Activated CD4-positive, alpha-beta T cell treated with anti-CD3 and anti-CD28 coated beads, Interleukin-2, amount 10 ng/mL, durations not matched to agents 7 days and 5 days (primary cell): ENCODE data around the gene DSCAM. TPM values are rescaled to one million over a fixed set of nuclear protein-coding genes. Genes with fewer than 3 reads are reported as not detected.

Experiments
- CTCF ChIA-PET: fragments of 350-600 bp; sonication (Branson Sonifier 250); formaldehyde crosslinking; loops from one replicate; lab custom pipeline; 2021; ENCODE audit warnings: antibody characterized with exemption; lab: Charles Lee
- POLR2A ChIA-PET: fragments of 350-600 bp; sonication (Branson Sonifier 250); formaldehyde crosslinking; loops from one replicate; lab custom pipeline; 2021; ENCODE audit warnings: antibody characterized with exemption; lab: Charles Lee
- DNase-seq: peaks from one replicate; pipeline ENCODE4 v3.0.0-alpha.2; 2020
- H3K27ac Mint-ChIP-seq: one replicate; pipeline ENCODE4 v1.8.0; 2021; ENCODE audit warnings: mild to moderate bottlenecking, moderate library complexity, mixed read lengths
- H3K27me3 Mint-ChIP-seq: one replicate; pipeline ENCODE4 v1.8.0; 2021; ENCODE audit warnings: mixed read lengths
- H3K36me3 Mint-ChIP-seq: one replicate; pipeline ENCODE4 v1.8.0; 2021; ENCODE audit warnings: low read depth, mixed read lengths
- H3K4me1 Mint-ChIP-seq: one replicate; pipeline ENCODE4 v1.8.0; 2021; ENCODE audit warnings: mixed read lengths
- H3K4me3 Mint-ChIP-seq: one replicate; pipeline ENCODE4 v1.8.0; 2021; ENCODE audit warnings: mild to moderate bottlenecking, moderate library complexity, mixed read lengths
- H3K9me3 Mint-ChIP-seq: one replicate; pipeline ENCODE4 v1.8.0; 2021; ENCODE audit warnings: mixed read lengths
- total RNA-seq, 2 experiments: library from RNA; stranded (reverse); gene quantifications; one replicate each; pipeline ENCODE4 v1.2.3, GENCODE V29; 2021

DSCAM gene
- total RNA-seq, 2 experiments from 2014 or later, result not detected

DNA sequence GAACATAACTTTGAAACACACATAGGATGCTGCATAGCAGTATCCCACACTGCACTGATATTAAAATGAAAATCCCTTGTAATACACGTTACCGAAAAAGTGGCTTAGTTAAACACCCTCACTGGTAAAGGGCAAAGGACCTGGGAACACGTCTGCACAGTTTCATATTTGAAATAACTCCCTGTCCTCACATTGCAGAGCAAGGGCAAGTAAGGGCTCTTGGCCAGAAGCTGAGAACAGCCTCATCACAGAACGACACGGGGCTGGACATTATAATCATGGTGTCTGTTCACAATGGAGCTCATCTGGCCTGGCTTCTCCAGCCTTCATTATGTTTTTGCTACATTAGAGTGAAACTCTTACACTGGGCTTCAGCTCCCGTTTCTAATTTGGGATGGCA is 772.8 kb downstream of the DSCAM start:
- H3K9me3 Mint-ChIP-seq, result no peaks in the 10 kb centered on the region
- H3K36me3 Mint-ChIP-seq, result no peaks in the 10 kb centered on the region
- DNase-seq, result no peak
- ChIA-PET CTCF (no interaction called here), POLR2A (no interaction called here)
- H3K4me3 Mint-ChIP-seq, result no peak overlapping the region
- no peaks in the 10 kb centered on the region for H3K4me1 Mint-ChIP-seq
- no peak overlapping the region for H3K27ac Mint-ChIP-seq
- no peaks in the 10 kb centered on the region for H3K27me3 Mint-ChIP-seq

DNA sequence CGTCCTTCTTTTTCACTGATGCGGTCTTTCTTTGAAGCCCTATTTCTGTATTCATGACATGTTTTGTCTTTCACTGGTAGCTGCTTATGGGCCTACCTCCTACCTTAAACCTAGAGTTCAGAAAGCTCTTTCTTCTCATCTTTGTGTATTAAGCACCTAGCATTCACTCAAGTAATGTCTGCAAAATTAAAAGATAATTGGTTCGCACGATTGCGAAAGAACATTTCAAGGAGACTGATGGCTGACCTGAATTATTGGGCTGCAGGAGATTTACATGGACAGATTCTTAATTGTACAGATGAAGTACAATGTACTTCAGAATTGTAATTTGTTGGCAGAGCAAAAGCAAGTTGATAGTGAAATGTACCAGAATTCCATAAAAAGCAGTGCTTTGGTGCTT is 773.3 kb downstream of the DSCAM start:
- no peak overlapping the region for H3K4me3 Mint-ChIP-seq
- no peaks in the 10 kb centered on the region for H3K36me3 Mint-ChIP-seq
- CTCF ChIA-PET, result no interaction called here
- H3K27me3 Mint-ChIP-seq, result no peaks in the 10 kb centered on the region
- POLR2A ChIA-PET, result no interaction called here
- H3K27ac Mint-ChIP-seq, result no peak overlapping the region
- no peaks in the 10 kb centered on the region for H3K9me3 Mint-ChIP-seq
- DNase-seq, result no peak
- no peaks in the 10 kb centered on the region for H3K4me1 Mint-ChIP-seq

- CTCF ChIA-PET, result no interaction called here
Measured at GRCh38 chr21:40070871-40071270, 776.1 kb downstream of the DSCAM start.

DNA sequence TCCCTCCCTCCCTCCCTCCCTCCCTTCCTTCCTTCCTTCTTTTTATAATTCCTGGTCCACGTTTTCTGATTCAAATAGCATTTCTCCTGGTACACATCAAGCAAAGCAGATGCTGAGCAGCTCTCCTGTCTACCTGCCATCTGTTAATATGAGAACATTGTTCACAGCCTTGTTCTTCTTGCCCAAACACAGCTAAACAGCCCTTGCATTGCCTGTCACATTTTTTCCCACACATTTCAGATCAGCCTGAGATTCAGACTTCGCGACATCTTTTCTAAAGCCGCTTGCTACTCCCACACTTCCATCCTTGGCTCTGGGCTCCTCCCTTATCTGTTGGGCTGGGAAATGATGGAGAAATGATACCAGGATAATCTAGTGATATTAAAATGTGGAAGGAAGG is 779.2 kb downstream of the DSCAM start:
- Mint-ChIP-seq H3K36me3 (no peaks in the 10 kb centered on the region), H3K4me1 (no peaks in the 10 kb centered on the region), H3K27me3 (no peaks in the 10 kb centered on the region), H3K27ac (no peak overlapping the region), H3K4me3 (no peak overlapping the region), H3K9me3 (no peaks in the 10 kb centered on the region)
- ChIA-PET POLR2A (no interaction called here), CTCF (no interaction called here)
- no peak for DNase-seq

More at GRCh38 chr21:40070871-40071270, 776.1 kb downstream of the DSCAM start:
- no peak overlapping the region for H3K4me3 Mint-ChIP-seq
- POLR2A ChIA-PET, result no interaction called here
- no peak for DNase-seq
- H3K4me1 Mint-ChIP-seq, result no peaks in the 10 kb centered on the region
- no peaks in the 10 kb centered on the region for H3K27me3 Mint-ChIP-seq
- no peaks in the 10 kb centered on the region for H3K9me3 Mint-ChIP-seq
- H3K36me3 Mint-ChIP-seq, result no peaks in the 10 kb centered on the region
- H3K27ac Mint-ChIP-seq, result no peak overlapping the region

GRCh38 chr21:40066221-40066620 is 780.7 kb downstream of the DSCAM start:
- Mint-ChIP-seq H3K36me3 (no peaks in the 10 kb centered on the region), H3K4me3 (no peak overlapping the region), H3K27me3 (no peaks in the 10 kb centered on the region), H3K9me3 (peaks cover 3% of the 10 kb centered on the region), H3K27ac (no peak overlapping the region), H3K4me1 (no peaks in the 10 kb centered on the region)
- DNase-seq, result no peak
- ChIA-PET CTCF (no interaction called here), POLR2A (no interaction called here)

- H3K27ac Mint-ChIP-seq, result no peak overlapping the region
- no peak for DNase-seq
- no peaks in the 10 kb centered on the region for H3K36me3 Mint-ChIP-seq
- ChIA-PET CTCF (no interaction called here), POLR2A (no interaction called here)
- no peaks in the 10 kb centered on the region for H3K27me3 Mint-ChIP-seq
- H3K4me3 Mint-ChIP-seq, result no peak overlapping the region
- peaks cover 3% of the 10 kb centered on the region for H3K9me3 Mint-ChIP-seq
- no peaks in the 10 kb centered on the region for H3K4me1 Mint-ChIP-seq
Measured at GRCh38 chr21:40060083-40060677, 786.8 kb downstream of the DSCAM start.

DNA sequence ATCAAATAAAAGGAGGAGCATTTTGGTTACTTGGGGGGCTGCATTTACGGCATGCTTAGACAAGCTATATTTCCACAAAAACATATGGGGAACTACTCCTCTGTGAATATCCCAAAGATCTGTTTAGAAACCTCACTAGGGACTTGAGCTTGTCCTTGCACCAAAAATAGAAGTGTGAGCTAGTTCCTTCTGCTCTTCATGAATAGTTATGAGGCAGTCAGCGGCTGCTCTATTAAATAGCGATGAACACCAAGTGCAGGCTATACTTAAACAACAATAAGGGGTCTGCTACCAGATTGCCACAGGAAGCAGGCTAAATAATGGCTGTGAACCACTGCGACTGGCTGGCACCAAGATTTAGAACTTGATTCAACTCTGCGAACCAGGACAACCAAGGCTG is 789.6 kb downstream of the DSCAM start:
- ChIA-PET POLR2A (no interaction called here), CTCF (no interaction called here)
- no peak for DNase-seq
- H3K9me3 Mint-ChIP-seq, result peaks cover 3% of the 10 kb centered on the region
- no peaks in the 10 kb centered on the region for H3K4me1 Mint-ChIP-seq
- no peak overlapping the region for H3K27ac Mint-ChIP-seq
- no peaks in the 10 kb centered on the region for H3K36me3 Mint-ChIP-seq
- H3K27me3 Mint-ChIP-seq, result no peaks in the 10 kb centered on the region
- no peak overlapping the region for H3K4me3 Mint-ChIP-seq

DNA sequence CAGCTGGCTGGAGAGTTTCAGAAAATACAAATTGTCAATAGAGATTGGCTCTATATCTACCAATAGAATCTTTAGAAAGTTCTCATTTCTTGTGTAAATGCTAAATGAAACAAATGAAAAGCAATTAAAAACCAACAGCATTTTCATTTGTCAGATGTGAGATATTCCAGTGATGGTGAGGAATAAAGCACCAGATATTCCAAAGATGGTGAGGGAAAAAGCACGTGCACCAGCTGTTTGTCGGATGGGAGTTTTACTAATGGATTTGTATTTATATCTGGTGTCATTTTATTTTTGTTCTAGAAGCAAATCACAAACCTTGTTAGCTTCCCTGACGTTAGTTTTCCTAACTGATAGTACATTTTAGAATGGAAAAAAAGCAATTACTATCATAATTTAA is 790.9 kb downstream of the DSCAM start:
- H3K27ac Mint-ChIP-seq, result no peak overlapping the region
- DNase-seq, result no peak
- H3K4me3 Mint-ChIP-seq, result no peak overlapping the region
- CTCF ChIA-PET, result no interaction called here
- no peaks in the 10 kb centered on the region for H3K9me3 Mint-ChIP-seq
- no peaks in the 10 kb centered on the region for H3K27me3 Mint-ChIP-seq
- H3K36me3 Mint-ChIP-seq, result no peaks in the 10 kb centered on the region
- no peaks in the 10 kb centered on the region for H3K4me1 Mint-ChIP-seq
- POLR2A ChIA-PET, result no interaction called here

DNA sequence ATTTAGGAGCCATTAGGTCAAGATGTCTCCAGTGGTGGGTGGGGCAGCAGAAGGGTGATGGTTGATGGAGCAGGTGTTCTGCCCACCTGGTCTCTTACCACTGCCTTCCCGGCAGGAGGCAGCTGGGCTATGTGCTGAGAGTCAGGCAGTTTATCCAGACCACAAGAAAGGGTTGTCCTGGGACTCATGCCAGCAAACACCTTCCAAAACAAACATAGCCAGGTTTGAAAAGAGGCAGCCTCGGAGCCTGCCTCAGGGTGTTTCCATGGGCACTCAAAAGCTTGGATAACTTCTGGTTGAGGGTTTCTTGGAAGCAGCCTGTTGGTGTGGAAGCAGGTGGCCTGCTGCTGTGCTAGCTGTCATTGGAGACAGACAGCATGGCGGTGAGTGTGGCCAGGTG is 792.6 kb downstream of the DSCAM start:
- no peaks in the 10 kb centered on the region for H3K4me1 Mint-ChIP-seq

DNA sequence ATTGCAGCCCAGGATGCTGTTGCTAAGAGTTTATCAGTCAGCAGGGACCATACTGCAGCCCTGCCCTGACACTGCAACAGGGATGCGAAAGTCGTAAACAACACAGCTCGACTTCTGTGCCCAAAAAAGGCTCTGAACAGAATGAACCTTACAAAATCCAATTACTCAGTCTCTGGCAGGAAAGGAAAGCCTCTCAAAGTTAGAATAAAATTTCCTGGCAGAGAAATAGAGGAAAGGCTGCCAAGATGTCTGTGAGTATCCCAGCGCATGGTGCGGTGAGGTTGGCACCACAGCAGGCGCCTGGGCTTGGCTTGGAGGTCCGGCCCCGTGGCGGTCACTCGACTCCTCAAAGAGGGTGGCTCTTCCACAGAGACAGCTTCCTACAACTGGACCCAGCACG is 794.0 kb downstream of the DSCAM start:
- H3K27ac Mint-ChIP-seq, result no peak overlapping the region
- no peak overlapping the region for H3K4me3 Mint-ChIP-seq
- H3K9me3 Mint-ChIP-seq, result no peaks in the 10 kb centered on the region
- POLR2A ChIA-PET, result no interaction called here
- H3K4me1 Mint-ChIP-seq, result no peaks in the 10 kb centered on the region
- CTCF ChIA-PET, result no interaction called here
- H3K27me3 Mint-ChIP-seq, result no peaks in the 10 kb centered on the region
- DNase-seq, result no peak
- H3K36me3 Mint-ChIP-seq, result no peaks in the 10 kb centered on the region

More for the DNA sequence above, 792.6 kb downstream of the DSCAM start:
- DNase-seq, result no peak
- POLR2A ChIA-PET, result no interaction called here
- Mint-ChIP-seq H3K9me3 (no peaks in the 10 kb centered on the region), H3K27ac (no peak overlapping the region), H3K4me3 (no peak overlapping the region), H3K27me3 (no peaks in the 10 kb centered on the region), H3K36me3 (no peaks in the 10 kb centered on the region)
- CTCF ChIA-PET, result no interaction called here

DNA sequence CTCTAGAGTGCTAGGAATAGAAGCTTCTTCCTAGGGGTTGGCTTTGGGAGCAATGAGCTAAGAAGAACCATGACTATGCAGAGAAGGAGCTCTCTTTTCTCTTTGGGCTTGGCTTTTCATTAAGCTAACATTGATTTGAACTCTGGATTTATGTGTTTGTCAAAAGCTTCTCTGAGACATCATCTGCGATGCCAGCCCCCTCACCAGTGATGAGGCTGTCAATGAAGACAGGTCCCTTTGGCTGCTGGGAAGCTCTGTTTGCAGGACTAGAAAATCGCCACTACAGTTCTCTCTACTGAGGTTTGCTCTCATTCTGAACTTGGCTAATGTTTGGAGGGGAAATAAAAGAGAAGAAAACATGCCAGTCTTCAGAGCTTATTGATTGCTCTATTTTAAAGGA is 794.7 kb downstream of the DSCAM start:
- H3K9me3 Mint-ChIP-seq, result no peaks in the 10 kb centered on the region
- no peak overlapping the region for H3K4me3 Mint-ChIP-seq
- ChIA-PET CTCF (no interaction called here), POLR2A (no interaction called here)
- DNase-seq, result no peak
- no peak overlapping the region for H3K27ac Mint-ChIP-seq
- H3K27me3 Mint-ChIP-seq, result no peaks in the 10 kb centered on the region
- H3K4me1 Mint-ChIP-seq, result no peaks in the 10 kb centered on the region
- no peaks in the 10 kb centered on the region for H3K36me3 Mint-ChIP-seq

GRCh38 chr21:40051801-40052200 is 795.2 kb downstream of the DSCAM start:
- Mint-ChIP-seq H3K4me1 (no peaks in the 10 kb centered on the region), H3K36me3 (no peaks in the 10 kb centered on the region), H3K4me3 (no peak overlapping the region), H3K9me3 (no peaks in the 10 kb centered on the region), H3K27ac (no peak overlapping the region), H3K27me3 (no peaks in the 10 kb centered on the region)
- DNase-seq, result no peak
- ChIA-PET CTCF (no interaction called here), POLR2A (no interaction called here)

DNA sequence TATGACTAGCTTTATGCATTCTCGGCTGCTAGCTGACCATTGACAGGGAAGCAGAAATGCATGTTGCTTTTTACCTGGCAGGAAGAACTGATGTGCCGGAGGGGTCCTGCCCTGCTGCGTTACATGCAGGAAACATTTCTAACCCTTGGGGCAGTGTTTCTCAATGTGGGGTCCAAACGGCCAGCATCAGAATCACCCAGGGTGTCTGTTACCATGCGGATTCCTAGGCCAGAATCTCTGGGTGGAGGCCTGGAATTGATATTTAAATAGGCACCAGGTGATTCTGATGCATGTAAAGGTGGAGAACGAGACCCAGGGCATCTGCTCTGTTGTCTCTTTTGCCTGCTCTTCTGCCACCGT is 797.0 kb downstream of the DSCAM start:
- DNase-seq, result no peak
- H3K27ac Mint-ChIP-seq, result no peak overlapping the region
- no peaks in the 10 kb centered on the region for H3K4me1 Mint-ChIP-seq
- ChIA-PET POLR2A (no interaction called here), CTCF (no interaction called here)
- no peaks in the 10 kb centered on the region for H3K9me3 Mint-ChIP-seq
- H3K4me3 Mint-ChIP-seq, result no peak overlapping the region
- H3K36me3 Mint-ChIP-seq, result no peaks in the 10 kb centered on the region
- H3K27me3 Mint-ChIP-seq, result no peaks in the 10 kb centered on the region
